Keratinocyte (primary cell): ENCODE measurements around the gene SCNN1G.

Source experiments
- CTCF ChIP-seq, 3 experiments: IDR thresholded peaks in 1 of 3; conservative IDR thresholded peaks in 1 of 3; optimal IDR thresholded peaks in 1 of 3; 2 replicates in 2 of 3; 3 replicates in 1 of 3; pipeline versions ENCODE3 to v1.5.1; 2011; ENCODE audit warnings: low read length in 3 of 3, mild to moderate bottlenecking in 3 of 3, moderate library complexity in 2 of 3, control low read depth in 1 of 3, inconsistent platforms in 1 of 3; ENCODE audit not compliant: insufficient read depth in 2 of 3; ENCODE audit errors: extremely low read depth in 1 of 3
- EZH2 ChIP-seq: IDR thresholded peaks from one replicate; pipeline ENCODE4 v1.6.1; 2012; ENCODE audit warnings: inconsistent platforms, mild to moderate bottlenecking, low read length, moderate library complexity

- no peak for TF ChIP-seq EZH2
- no peak for TF ChIP-seq CTCF (optimal IDR thresholded peaks at IDR 0.05 in 1 of 3, IDR thresholded peaks at IDR 0.05 in 1 of 3, conservative IDR thresholded peaks at IDR 0.05 in 1 of 3; ENCODE audit: extremely low read depth in 1 of 3, insufficient read depth in 2 of 3, low read length in 3 of 3)
These were observed 1.0 kb upstream of the SCNN1G start for GRCh38 chr16:23181506-23181905.
